ENCODE measurements around the gene GGT1.

DNA sequence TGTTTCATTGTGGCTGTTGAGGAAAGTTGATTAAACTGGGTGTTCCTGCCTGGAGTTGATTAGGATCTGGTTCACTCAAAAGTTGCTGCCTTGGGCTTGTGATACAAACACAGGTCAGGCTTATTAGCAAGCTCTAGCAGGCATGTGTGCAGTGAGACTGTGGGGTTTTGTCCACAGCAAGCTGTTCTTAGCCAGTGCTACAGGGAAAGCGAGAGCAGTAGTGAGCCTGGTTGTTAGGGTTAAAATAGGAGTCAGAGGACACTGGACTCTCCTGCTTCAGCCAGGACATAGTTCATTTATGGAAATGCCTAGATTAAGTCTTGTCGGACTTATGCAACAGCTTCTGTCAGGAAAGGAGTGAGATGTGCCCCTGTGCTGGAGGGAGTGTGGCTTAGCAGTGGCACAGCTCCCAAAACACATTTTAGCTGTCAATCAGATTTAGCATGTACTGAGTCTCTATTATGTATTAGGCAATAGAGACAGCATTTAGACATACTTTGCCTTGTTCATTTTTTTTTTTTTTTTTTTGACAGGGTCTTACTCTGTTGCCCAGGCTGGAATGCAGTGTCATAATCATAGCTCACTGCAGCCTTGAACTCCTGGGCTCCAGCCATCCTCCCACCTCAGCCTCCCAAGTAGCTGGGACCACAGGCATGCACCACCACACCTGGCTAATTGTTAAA lies 38.5 kb upstream of the GGT1 start:
- TF ChIP-seq EZH2phosphoT487 (IDR thresholded peaks at IDR 0.05; ENCODE audit: borderline replicate concordance): no peak
- TF ChIP-seq, protein P1, sequence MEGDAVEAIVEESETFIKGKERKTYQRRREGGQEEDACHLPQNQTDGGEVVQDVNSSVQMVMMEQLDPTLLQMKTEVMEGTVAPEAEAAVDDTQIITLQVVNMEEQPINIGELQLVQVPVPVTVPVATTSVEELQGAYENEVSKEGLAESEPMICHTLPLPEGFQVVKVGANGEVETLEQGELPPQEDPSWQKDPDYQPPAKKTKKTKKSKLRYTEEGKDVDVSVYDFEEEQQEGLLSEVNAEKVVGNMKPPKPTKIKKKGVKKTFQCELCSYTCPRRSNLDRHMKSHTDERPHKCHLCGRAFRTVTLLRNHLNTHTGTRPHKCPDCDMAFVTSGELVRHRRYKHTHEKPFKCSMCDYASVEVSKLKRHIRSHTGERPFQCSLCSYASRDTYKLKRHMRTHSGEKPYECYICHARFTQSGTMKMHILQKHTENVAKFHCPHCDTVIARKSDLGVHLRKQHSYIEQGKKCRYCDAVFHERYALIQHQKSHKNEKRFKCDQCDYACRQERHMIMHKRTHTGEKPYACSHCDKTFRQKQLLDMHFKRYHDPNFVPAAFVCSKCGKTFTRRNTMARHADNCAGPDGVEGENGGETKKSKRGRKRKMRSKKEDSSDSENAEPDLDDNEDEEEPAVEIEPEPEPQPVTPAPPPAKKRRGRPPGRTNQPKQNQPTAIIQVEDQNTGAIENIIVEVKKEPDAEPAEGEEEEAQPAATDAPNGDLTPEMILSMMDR (conservative IDR thresholded peaks at IDR 0.05; ENCODE audit: low read length): no peak
